PC-9 (cell line): Measurements from ENCODE around the gene EID3.

Experiments
- CTCF ChIP-seq: fragments of 200-600 bp; sonication (generic); conservative IDR thresholded peaks from 2 replicates; pipeline ENCODE4 v1.6.1; 2017; ENCODE audit warnings: mixed run types, antibody characterized with exemption, mild to moderate bottlenecking, moderate library complexity
- EZH2 ChIP-seq: fragments of 200-600 bp; sonication (generic); IDR thresholded peaks from 2 replicates; pipeline ENCODE4 v1.8.0; 2017; ENCODE audit warnings: antibody characterized with exemption, low read depth

- TF ChIP-seq CTCF (no peak), EZH2 (no peak)
Observed at GRCh38 chr12:104345234-104346066, 41.9 kb downstream of the EID3 start.
